ENCODE measurements around the gene RPL18.
A peak's percentile ranks its signal among the peaks of the same experiment; 100 is the strongest.
"Not testable (repeated sequence)": the region's sequence is repeated elsewhere in the genome, so short reads cannot be mapped to it uniquely, and the experiment has no call there.

RPL18 gene

GRCh38 chr19:48611872-48612271 lies 7.1 kb downstream of the RPL18 start:
- DNase-seq: no peak

GRCh38 chr19:48609571-48610108 lies 9.3 kb downstream of the RPL18 start:
- no peak for DNase-seq

DNA sequence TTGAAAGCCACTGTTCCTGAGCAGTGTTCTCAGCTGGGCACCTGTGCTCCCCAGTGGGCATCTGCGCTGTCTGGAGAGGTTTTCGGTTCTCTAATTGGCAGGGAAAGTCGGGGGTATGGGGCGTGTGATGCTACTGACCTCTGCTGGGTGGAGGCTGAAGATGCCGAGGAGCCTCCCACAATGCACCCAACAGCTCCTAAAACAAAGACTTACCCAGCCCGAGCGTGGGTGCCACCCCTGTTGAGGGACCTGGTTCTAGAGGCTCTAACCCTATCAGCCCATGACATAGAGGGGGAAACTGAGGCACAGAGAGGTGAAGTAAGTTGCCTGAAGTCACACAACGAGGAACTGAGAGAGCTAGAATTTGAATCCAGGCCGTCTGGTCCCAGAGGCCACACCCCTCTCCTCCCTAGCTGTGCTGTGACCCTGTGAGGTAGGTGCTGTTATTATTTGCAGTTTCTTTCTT lies 10.1 kb downstream of the RPL18 start:
- DNase-seq: peak; percentile 81

DNA sequence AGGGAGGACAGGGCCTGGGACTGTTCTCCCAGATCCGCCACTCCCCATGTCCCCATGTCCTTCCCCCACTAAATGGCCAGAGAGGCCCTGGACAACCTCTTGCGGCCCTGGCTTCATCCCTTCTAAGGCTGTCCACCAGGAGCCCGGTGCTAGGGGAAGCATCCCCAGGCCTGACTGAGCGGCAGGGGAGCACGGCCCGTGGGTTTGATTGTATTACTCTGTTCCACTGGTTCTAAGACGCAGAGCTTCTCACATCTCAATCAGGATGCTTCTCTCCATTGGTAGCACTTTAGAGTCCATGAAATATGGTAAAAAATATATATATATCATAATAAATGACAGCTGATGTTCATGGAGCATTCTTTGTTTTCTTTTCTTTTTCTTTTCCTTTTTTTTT lies 11.6 kb downstream of the RPL18 start:
- no peak for DNase-seq

GRCh38 chr19:48606463-48607358 lies 12.3 kb downstream of the RPL18 start, which contains the start of gene SPACA4:
TSS of gene SPACA4 (plus strand) at chr19:48606742. CDS start at chr19:48606979, 237 bp downstream.
- DNase-seq: no peak

DNA sequence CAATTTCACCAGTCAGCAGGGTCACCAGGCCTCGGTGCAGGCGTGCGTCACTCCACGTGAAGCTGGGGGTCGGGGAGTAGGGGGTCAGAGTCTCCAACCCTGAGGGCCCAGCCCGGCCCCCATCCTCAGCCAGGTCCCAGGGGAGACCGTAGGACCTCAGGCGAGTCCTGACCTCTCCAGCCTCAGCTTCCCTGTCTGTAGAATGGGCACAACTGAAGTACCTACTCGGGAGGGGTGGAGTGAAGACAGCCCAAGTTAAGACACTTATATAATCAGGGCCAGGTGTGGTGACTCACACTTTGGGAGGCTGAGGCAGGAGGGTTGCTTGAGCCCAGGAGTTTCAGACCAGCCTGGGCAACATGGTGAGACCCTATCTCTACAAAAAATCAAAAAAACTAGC lies 15.1 kb downstream of the RPL18 start:
- no peak for DNase-seq

DNA sequence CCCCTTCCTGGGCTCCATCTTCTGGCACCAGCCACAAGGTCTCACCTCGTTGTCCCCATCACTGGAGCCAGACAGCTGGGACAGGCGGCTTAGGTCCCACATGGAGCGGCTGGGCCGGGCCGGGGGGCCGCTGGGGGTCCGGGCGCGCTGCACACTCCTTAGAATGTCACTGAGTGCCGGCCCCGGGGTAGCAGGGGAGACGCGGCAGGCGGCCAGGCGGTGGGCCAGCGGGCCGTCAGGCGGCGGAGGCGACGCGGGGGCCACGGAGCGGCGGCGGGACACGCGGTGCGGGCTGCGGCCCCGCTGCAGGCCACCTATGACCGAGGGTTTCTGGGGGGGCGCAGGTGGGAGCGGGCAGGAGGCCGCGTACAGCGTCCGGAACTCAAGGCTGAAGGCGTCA lies 15.5 kb downstream of the RPL18 start:
- no peak for DNase-seq

DNA sequence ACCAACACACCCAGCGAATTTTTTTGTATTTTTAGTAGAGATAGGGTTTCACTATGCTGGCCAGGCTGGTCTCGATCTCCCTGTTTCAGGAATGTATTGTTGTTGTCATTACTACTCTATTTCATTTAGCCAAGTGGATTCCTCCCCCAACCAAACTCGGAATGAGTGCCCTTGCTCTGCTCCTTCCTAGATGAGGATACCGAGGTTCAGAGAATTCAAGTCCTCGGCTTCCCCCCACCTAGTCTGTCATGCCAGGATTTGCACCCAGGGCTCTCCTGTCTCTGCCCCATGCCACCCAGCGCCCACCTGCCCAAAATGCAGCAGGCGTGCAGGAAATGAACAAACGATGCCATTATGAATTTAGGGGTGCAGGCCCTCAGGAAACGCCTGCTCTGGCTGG lies 16.0 kb downstream of the RPL18 start:
- DNase-seq: no peak

DNA sequence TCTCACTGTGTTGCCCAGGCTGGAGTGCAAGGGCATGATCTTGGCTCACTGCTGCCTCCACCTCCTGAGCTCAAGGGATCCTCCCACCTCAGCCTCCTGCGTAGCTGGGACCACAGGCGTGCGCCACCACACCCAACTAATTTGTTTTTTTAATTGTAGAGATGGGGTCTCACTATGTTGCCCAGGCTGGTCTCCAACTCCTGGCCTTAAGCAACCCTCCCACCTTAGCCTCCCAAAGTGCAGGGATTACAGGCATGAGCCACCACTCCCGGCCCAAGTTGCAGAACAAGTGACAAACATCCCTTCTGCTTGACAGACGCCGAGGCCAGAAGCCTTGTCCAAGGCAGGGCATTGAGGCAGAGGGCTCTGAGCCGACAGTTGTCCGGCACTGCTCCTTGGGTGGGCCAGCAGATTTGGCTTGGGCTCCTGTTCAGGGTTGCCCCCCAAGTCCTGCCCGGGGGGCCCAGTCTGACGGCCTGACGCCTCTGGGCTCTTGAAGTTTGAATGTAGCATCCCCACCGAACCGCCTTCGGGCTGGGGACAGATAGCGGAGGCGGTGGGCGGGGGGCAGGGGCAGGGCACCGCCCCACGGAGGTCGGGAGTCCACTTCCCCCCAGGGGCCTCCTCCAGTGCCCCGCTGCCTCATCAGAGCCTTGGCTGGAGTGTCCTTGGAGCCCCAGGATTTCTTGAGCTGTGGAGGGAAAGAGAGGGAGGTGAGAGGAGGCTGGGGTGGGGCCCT lies 18.1 kb downstream of the RPL18 start:
- no peak for DNase-seq

- DNase-seq: no peak
These were observed 19.8 kb downstream of the RPL18 start for GRCh38 chr19:48598996-48599700.

- DNase-seq: no peak
These were observed 22.1 kb downstream of the RPL18 start for GRCh38 chr19:48596679-48597465.

DNA sequence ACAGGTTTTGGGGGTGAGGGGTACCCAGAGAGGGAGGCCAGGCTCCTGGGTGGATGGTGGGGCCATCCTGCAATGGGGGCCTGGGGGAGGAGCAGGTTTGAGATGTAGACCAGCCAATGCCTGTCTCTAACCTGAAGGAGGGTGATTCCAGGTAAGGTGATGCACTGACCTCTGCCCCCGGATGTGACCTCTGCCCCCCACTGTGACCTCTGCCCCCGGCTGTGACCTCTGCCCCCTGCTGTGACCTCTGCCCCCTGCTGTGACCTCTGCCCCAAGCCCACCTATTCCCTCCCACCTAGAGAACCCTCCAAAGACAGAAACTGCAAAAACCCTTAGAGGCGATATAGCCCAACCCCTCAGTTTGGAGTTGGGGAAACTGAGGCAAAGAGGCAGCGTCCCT lies 22.7 kb downstream of the RPL18 start:
- DNase-seq: no peak

DNA sequence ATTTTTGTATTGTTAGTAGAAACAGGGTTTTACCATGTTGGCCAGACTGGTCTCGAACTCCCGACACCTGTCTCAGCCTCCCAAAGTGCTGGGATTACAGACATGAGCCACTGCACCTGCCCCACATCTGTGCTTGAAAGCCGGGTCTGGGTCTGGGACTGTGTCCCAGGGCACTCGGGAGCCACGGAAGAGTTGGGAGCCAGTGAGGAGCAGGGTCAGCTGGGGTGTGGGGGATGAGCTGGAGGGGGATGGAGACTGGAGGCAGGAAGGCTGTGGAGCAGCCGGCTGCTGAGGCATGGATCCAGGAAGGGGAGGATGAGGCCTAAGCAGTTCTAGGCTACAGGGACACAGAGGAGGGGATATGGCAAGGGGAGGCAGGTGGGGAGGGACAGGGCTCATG lies 23.1 kb downstream of the RPL18 start:
- no peak for DNase-seq

DNA sequence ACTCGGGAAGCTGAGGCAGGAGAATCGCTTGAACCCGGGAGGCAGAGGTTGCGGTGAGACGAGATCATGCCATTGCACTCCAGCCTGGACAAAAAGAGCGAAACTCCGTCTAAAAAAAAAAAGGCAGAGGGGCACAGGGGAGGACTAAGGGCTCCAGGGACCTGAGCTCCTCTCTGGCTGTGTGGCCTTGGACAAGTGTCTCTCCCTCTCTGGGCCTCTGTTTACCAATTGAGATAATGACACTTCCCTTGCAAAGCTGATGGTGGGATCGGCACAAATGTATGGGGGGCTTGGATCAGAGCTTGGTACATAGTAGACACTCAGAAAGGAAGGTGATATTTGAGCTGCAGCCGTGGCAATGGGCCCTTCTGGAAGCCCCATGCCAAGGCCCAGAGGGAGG lies 23.8 kb downstream of the RPL18 start:
- DNase-seq: no peak

DNA sequence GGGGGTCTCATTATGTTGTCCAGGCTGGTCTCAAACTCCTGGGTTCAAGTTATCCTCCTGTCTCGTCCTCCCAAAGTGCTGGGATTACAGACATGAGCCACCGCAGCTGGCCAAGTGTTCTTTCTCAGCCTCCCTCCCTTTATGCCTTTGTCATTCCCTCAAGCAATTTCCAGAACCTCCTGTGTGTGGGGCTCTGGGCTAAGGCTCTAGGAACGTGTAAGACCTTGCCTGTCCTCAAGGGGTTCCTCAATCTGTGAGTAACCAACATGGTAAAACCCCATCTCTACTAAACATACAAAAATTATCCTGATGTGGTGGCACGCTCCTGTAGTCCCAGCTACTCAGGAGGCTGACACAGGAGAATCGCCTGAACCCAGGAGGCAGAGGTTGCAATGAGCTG lies 28.0 kb downstream of the RPL18 start:
- DNase-seq: peak; percentile 34

DNA sequence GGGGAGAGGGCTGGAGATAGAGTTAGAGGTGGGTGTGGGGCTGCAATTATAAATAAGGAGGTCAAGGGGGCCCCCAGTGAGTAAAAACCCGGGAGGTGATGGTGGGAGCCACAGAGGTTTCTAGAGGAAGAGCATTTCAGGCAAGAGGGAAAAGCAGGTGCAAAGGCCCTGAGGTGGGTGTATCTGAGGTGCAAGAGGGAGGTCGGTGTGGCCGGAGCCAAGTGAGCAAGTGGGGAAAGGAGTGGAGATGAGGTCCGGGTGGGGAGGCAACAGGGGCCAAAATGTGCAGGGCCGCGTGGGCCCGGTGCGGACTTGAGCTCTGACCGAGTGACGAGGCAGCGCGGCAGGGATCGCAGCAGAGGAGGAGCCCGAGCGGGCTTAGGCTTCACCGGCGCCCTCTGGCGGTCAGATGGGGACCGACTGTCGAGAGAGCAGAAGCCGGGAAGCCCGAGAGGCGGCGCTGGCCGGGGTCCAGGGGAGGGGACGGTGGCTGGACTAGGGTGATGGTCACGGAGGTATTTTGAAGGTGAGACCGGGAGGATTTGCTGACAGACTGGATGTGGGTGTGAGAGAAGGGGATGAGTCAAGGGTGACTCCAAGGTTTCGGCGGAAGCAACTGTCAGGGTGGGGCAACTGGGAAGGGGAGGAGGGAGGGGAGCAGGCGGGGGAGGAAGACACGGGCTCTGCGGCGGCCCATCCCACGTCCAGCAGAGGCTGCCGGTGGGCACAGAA lies 30.1 kb downstream of the RPL18 start:
- peak; percentile 95 for DNase-seq

GRCh38 chr19:48587387-48587786 lies 31.6 kb downstream of the RPL18 start:
- DNase-seq: no peak

- no peak for DNase-seq
These were observed 36.8 kb downstream of the RPL18 start for GRCh38 chr19:48582168-48582567.

DNA sequence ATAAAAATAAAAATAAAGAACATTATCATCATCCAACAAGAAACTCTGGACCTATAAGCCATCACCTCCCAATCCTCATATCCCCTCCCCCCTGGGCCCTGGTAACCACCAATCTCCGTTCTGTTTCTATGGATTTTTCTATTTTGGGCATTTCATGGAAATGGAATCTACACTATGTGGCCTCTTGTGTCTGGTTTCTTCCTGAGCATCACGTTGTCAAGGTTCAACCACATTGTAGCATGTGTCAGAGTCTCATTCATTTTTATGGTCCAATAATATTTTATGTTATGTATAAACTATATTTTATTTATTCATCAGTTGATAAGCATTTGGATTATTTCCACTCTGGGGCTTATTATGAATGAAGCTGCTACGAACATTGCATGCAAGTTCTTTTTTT lies 40.1 kb downstream of the RPL18 start:
- DNase-seq: no peak

DNA sequence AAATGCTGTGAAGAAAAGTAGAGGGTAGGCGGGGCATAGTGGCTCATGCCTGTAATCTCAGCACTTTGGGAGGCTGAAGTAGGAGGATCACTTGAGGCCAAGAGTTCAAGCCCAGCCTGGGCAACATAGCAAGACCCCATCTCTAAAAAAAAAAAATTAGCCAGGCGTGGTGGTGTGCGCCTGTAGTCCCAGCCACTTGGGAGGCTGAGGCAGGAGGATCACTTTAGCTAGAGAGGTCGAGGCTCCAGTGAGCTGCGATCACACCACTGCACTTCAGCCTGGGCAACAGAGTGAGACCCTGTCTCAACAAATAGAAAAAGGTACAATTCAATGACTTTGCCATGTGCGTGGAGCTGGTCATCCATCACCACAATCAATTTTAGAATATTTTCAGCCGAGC lies 41.1 kb downstream of the RPL18 start:
- not testable (repeated sequence) for DNase-seq

DNA sequence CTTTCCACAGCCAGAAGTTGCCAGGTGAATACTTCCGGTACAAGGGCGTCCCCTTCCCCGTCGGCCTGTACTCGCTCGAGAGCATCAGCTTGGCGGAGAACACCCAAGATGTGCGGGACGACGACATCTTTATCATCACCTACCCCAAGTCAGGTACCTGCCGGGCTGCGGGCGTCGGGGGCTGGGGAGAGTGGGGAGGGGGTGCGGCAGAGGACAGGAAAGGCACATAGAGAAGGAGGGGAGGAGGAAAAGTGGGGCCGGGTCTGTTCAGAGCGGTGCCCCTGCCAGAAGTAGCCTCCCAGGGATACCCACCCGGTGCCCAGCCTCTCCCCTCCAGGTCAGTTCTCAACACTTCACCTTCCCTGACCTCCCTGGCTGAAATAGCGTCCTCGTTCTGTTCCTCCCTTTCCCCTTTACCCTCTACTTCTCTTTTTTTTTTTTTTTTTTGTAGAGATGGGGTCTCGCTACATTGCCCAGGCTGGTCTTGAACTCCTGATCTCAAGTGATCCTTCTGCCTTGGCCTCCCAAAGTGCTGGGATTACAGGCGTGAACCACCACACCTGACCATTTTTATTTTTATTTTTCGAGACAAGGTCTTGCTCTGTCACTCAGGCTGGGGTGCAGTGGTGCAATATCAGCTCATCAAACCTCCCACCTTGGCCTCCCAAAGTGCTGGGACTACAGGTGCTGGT lies 42.9 kb downstream of the RPL18 start:
- DNase-seq: no peak

Measured in OCI-M1 (cell line).